MM.1S (cell line): Measurements from ENCODE around the gene TRIM59.

Experiments used
- CTCF ChIP-seq: fragments of 300-600 bp; sonication (generic); IDR thresholded peaks from 2 replicates; pipeline ENCODE4 v1.5.1; 2016; ENCODE audit warnings: antibody characterized with exemption, low read length, mixed read lengths
- EZH2 ChIP-seq: fragments of 300-600 bp; sonication (generic); optimal IDR thresholded peaks from 2 replicates; pipeline ENCODE3; 2017; ENCODE audit warnings: low read depth, mild to moderate bottlenecking, antibody characterized with exemption, low read length, mixed read lengths
- EZH2phosphoT487 ChIP-seq: fragments of 300-600 bp; sonication (generic); IDR thresholded peaks from 2 replicates; pipeline ENCODE4 v1.6.1; 2018; ENCODE audit warnings: antibody characterized with exemption, low read length

- TF ChIP-seq CTCF (no peak), EZH2 (no peak), EZH2phosphoT487 (no peak)
Measured at GRCh38 chr3:160464321-160464720, 14.7 kb upstream of the TRIM59 start.
